ENCODE measurements around the gene MANSC4. TPM values are rescaled to one million over a fixed set of nuclear protein-coding genes. Genes with fewer than 3 reads are reported as not detected.
"Not testable (repeated sequence)": the region's sequence is repeated elsewhere in the genome, so short reads cannot be mapped to it uniquely, and the experiment has no call there.

The MANSC4 gene
- total and polyA plus RNA-seq, 5 donors from 2014 or later: 1.5 to 2.4 (median 1.9) TPM; not detected in 2

GRCh38 chr12:27745734-27746133, 34.3 kb downstream of the MANSC4 start:
- H3K4me3 Mint-ChIP-seq; DNase-seq; H3K27me3 ChIP-seq (ENCODE audit: control insufficient read depth, insufficient read depth, low read length); ATAC-seq (ENCODE audit: low read depth in 2 of 2); H3K4me1 ChIP-seq (ENCODE audit: control insufficient read depth, insufficient read depth, low read length, poor library complexity, severe bottlenecking); H3K9me3 Mint-ChIP-seq; H3K9me3 ChIP-seq (ENCODE audit: control insufficient read depth in 2 of 2, low read length in 2 of 2); H3K4me3 ChIP-seq (ENCODE audit: low read depth, low read length); H3K27ac Mint-ChIP-seq; H3K27ac ChIP-seq (ENCODE audit: insufficient read depth, low read length, poor library complexity, severe bottlenecking); H3K27me3 Mint-ChIP-seq: not testable (repeated sequence)
- Mint-ChIP-seq H3K36me3 (peaks cover 29% of the 10 kb centered on the region), H3K4me1 (peaks cover 6 to 11% (median 7%) of the 10 kb centered on the region in 4 donors)
- H3K36me3 ChIP-seq (ENCODE audit: control insufficient read depth, insufficient read depth, low read length): peaks cover 37% of the 10 kb centered on the region

GRCh38 chr12:27743601-27744000, 36.4 kb downstream of the MANSC4 start:
- no peaks in the 10 kb centered on the region for H3K9me3 Mint-ChIP-seq
- Histone ChIP-seq H3K4me1 (ENCODE audit: control insufficient read depth, insufficient read depth, low read length, poor library complexity, severe bottlenecking) (no peaks in the 10 kb centered on the region), H3K27ac (ENCODE audit: insufficient read depth, low read length, poor library complexity, severe bottlenecking) (no peak overlapping the region), H3K4me3 (ENCODE audit: low read depth, low read length) (no peak overlapping the region), H3K27me3 (ENCODE audit: control insufficient read depth, insufficient read depth, low read length) (no peaks in the 10 kb centered on the region), H3K36me3 (ENCODE audit: control insufficient read depth, insufficient read depth, low read length) (peaks cover 52% of the 10 kb centered on the region), H3K9me3 (ENCODE audit: control insufficient read depth in 2 of 2, low read length in 2 of 2) (no peaks in the 10 kb centered on the region)
- H3K36me3 Mint-ChIP-seq: peaks cover 29% of the 10 kb centered on the region
- peaks cover 7 to 11% (median 9%) of the 10 kb centered on the region in 4 donors for H3K4me1 Mint-ChIP-seq
- H3K4me3 Mint-ChIP-seq: no peak overlapping the region
- no peak overlapping the region for H3K27ac Mint-ChIP-seq
- no peaks in the 10 kb centered on the region for H3K27me3 Mint-ChIP-seq
- DNase-seq: no peak
- no peak for ATAC-seq (ENCODE audit: low read depth in 2 of 2)

- not testable (repeated sequence) for H3K4me1 Mint-ChIP-seq; H3K9me3 ChIP-seq (ENCODE audit: control insufficient read depth in 2 of 2, low read length in 2 of 2); H3K27me3 ChIP-seq (ENCODE audit: control insufficient read depth, insufficient read depth, low read length); H3K4me3 Mint-ChIP-seq; H3K9me3 Mint-ChIP-seq; H3K27ac Mint-ChIP-seq; H3K4me1 ChIP-seq (ENCODE audit: control insufficient read depth, insufficient read depth, low read length, poor library complexity, severe bottlenecking); H3K4me3 ChIP-seq (ENCODE audit: low read depth, low read length); DNase-seq; H3K27ac ChIP-seq (ENCODE audit: insufficient read depth, low read length, poor library complexity, severe bottlenecking); ATAC-seq (ENCODE audit: low read depth in 2 of 2); H3K27me3 Mint-ChIP-seq
- H3K36me3 ChIP-seq (ENCODE audit: control insufficient read depth, insufficient read depth, low read length): peaks cover 65% of the 10 kb centered on the region
- peaks cover 31% of the 10 kb centered on the region for H3K36me3 Mint-ChIP-seq
These were observed 45.7 kb downstream of the MANSC4 start for GRCh38 chr12:27734321-27734720.

- ATAC-seq (ENCODE audit: low read depth in 2 of 2): no peak
- H3K36me3 Mint-ChIP-seq: peaks cover 31% of the 10 kb centered on the region
- no peaks in the 10 kb centered on the region for H3K27me3 Mint-ChIP-seq
- no peak overlapping the region for H3K4me3 Mint-ChIP-seq
- H3K4me1 ChIP-seq (ENCODE audit: control insufficient read depth, insufficient read depth, low read length, poor library complexity, severe bottlenecking): no peaks in the 10 kb centered on the region
- no peak overlapping the region for H3K4me3 ChIP-seq (ENCODE audit: low read depth, low read length)
- peaks cover 62% of the 10 kb centered on the region for H3K36me3 ChIP-seq (ENCODE audit: control insufficient read depth, insufficient read depth, low read length)
- no peaks in the 10 kb centered on the region for H3K9me3 ChIP-seq (ENCODE audit: control insufficient read depth in 2 of 2, low read length in 2 of 2)
- H3K4me1 Mint-ChIP-seq: peaks cover 0 to 10% (median 8%) of the 10 kb centered on the region in 4 donors
- H3K9me3 Mint-ChIP-seq: peaks cover 0 to 1% (median 0%) of the 10 kb centered on the region in 7 donors
- no peaks in the 10 kb centered on the region for H3K27me3 ChIP-seq (ENCODE audit: control insufficient read depth, insufficient read depth, low read length)
- H3K27ac Mint-ChIP-seq: no peak overlapping the region
- H3K27ac ChIP-seq (ENCODE audit: insufficient read depth, low read length, poor library complexity, severe bottlenecking): no peak overlapping the region
- DNase-seq: no peak
These were observed 46.2 kb downstream of the MANSC4 start for GRCh38 chr12:27733791-27734190.

GRCh38 chr12:27733052-27733656, 46.9 kb downstream of the MANSC4 start:
- peak in 2 of 3 donors; percentile 55 to 60 for DNase-seq
- peaks cover 0 to 1% (median 0%) of the 10 kb centered on the region in 7 donors for H3K9me3 Mint-ChIP-seq
- no peak overlapping the region for H3K4me3 Mint-ChIP-seq

GRCh38 chr12:27732281-27732680, 47.8 kb downstream of the MANSC4 start:
- no peaks in the 10 kb centered on the region for H3K27me3 ChIP-seq (ENCODE audit: control insufficient read depth, insufficient read depth, low read length)
- H3K9me3 Mint-ChIP-seq: peaks cover 0 to 1% (median 0%) of the 10 kb centered on the region in 7 donors
- ATAC-seq (ENCODE audit: low read depth in 2 of 2) (peak in 1 of 2 donors; percentile 31), DNase-seq (peak in 1 of 3 donors; percentile 26)
- no peaks in the 10 kb centered on the region for H3K4me1 ChIP-seq (ENCODE audit: control insufficient read depth, insufficient read depth, low read length, poor library complexity, severe bottlenecking)
- peaks cover 0 to 11% (median 8%) of the 10 kb centered on the region in 4 donors for H3K4me1 Mint-ChIP-seq
- H3K36me3 ChIP-seq (ENCODE audit: control insufficient read depth, insufficient read depth, low read length): peaks cover 47% of the 10 kb centered on the region
- H3K9me3 ChIP-seq (ENCODE audit: control insufficient read depth in 2 of 2, low read length in 2 of 2): no peaks in the 10 kb centered on the region
- H3K27ac Mint-ChIP-seq: no peak overlapping the region
- no peak overlapping the region for H3K4me3 ChIP-seq (ENCODE audit: low read depth, low read length)
- H3K27me3 Mint-ChIP-seq: no peaks in the 10 kb centered on the region
- no peak overlapping the region for H3K4me3 Mint-ChIP-seq
- H3K27ac ChIP-seq (ENCODE audit: insufficient read depth, low read length, poor library complexity, severe bottlenecking): no peak overlapping the region
- peaks cover 28% of the 10 kb centered on the region for H3K36me3 Mint-ChIP-seq

More at GRCh38 chr12:27733052-27733656, 46.9 kb downstream of the MANSC4 start:
- Histone ChIP-seq H3K9me3 (ENCODE audit: control insufficient read depth in 2 of 2, low read length in 2 of 2) (no peaks in the 10 kb centered on the region), H3K27me3 (ENCODE audit: control insufficient read depth, insufficient read depth, low read length) (no peaks in the 10 kb centered on the region), H3K4me1 (ENCODE audit: control insufficient read depth, insufficient read depth, low read length, poor library complexity, severe bottlenecking) (no peaks in the 10 kb centered on the region), H3K27ac (ENCODE audit: insufficient read depth, low read length, poor library complexity, severe bottlenecking) (no peak overlapping the region), H3K36me3 (ENCODE audit: control insufficient read depth, insufficient read depth, low read length) (peaks cover 55% of the 10 kb centered on the region), H3K4me3 (ENCODE audit: low read depth, low read length) (no peak overlapping the region)
- Mint-ChIP-seq H3K4me1 (peaks cover 0 to 11% (median 8%) of the 10 kb centered on the region in 4 donors), H3K36me3 (peaks cover 31% of the 10 kb centered on the region), H3K27ac (no peak overlapping the region), H3K27me3 (no peaks in the 10 kb centered on the region)
- ATAC-seq (ENCODE audit: low read depth in 2 of 2): peak; percentile 71 to 73

GRCh38 chr12:27730097-27730588, 49.9 kb downstream of the MANSC4 start:
- H3K27me3 Mint-ChIP-seq: no peaks in the 10 kb centered on the region

GRCh38 chr12:27723212-27723611, 56.8 kb downstream of the MANSC4 start:
- Mint-ChIP-seq H3K36me3 (peaks cover 12% of the 10 kb centered on the region), H3K27me3 (no peaks in the 10 kb centered on the region), H3K4me1 (peaks cover 0 to 10% (median 7%) of the 10 kb centered on the region in 4 donors), H3K4me3 (no peak overlapping the region), H3K9me3 (no peaks in the 10 kb centered on the region), H3K27ac (no peak overlapping the region)
- DNase-seq (no peak), ATAC-seq (ENCODE audit: low read depth in 2 of 2) (no peak)
- peaks cover 50% of the 10 kb centered on the region for H3K36me3 ChIP-seq (ENCODE audit: control insufficient read depth, insufficient read depth, low read length)
- H3K4me3 ChIP-seq (ENCODE audit: low read depth, low read length): no peak overlapping the region
- no peak overlapping the region for H3K27ac ChIP-seq (ENCODE audit: insufficient read depth, low read length, poor library complexity, severe bottlenecking)
- H3K9me3 ChIP-seq (ENCODE audit: control insufficient read depth in 2 of 2, low read length in 2 of 2): no peaks in the 10 kb centered on the region
- H3K27me3 ChIP-seq (ENCODE audit: control insufficient read depth, insufficient read depth, low read length): no peaks in the 10 kb centered on the region
- H3K4me1 ChIP-seq (ENCODE audit: control insufficient read depth, insufficient read depth, low read length, poor library complexity, severe bottlenecking): no peaks in the 10 kb centered on the region

More at GRCh38 chr12:27730097-27730588, 49.9 kb downstream of the MANSC4 start:
- peaks cover 0 to 15% (median 6%) of the 10 kb centered on the region in 4 donors for H3K4me1 Mint-ChIP-seq
- H3K4me3 Mint-ChIP-seq: no peak overlapping the region
- peak overlapping the region in 1 of 3 donors; percentile 53 for H3K27ac Mint-ChIP-seq
- Histone ChIP-seq H3K4me1 (ENCODE audit: control insufficient read depth, insufficient read depth, low read length, poor library complexity, severe bottlenecking) (no peaks in the 10 kb centered on the region), H3K36me3 (ENCODE audit: control insufficient read depth, insufficient read depth, low read length) (peaks cover 49% of the 10 kb centered on the region), H3K27ac (ENCODE audit: insufficient read depth, low read length, poor library complexity, severe bottlenecking) (no peak overlapping the region), H3K9me3 (ENCODE audit: control insufficient read depth in 2 of 2, low read length in 2 of 2) (no peaks in the 10 kb centered on the region), H3K4me3 (ENCODE audit: low read depth, low read length) (no peak overlapping the region), H3K27me3 (ENCODE audit: control insufficient read depth, insufficient read depth, low read length) (no peaks in the 10 kb centered on the region)
- H3K9me3 Mint-ChIP-seq: peaks cover 0 to 1% (median 0%) of the 10 kb centered on the region in 7 donors
- no peak for DNase-seq
- no peak for ATAC-seq (ENCODE audit: low read depth in 2 of 2)
- peaks cover 27% of the 10 kb centered on the region for H3K36me3 Mint-ChIP-seq
